GM19463 (cell line): ENCODE measurements around the gene G3BP1.
"Not testable (repeated sequence)": the region's sequence is repeated elsewhere in the genome, so short reads cannot be mapped to it uniquely, and the experiment has no call there.

Source experiments
- ATAC-seq: cut with Tn5 transposase; IDR thresholded peaks from one replicate; pipeline ENCODE4 v1.9.1; 2021; ENCODE audit warnings: mild to moderate bottlenecking, moderate library complexity; ENCODE audit not compliant: unreplicated experiment

Gene G3BP1

GRCh38 chr5:151771259-151772028 lies at the start of gene G3BP1:
TSS of gene G3BP1 (plus strand) at chr5:151771954. CDS start at chr5:151786621, 14,667 bp downstream.
- ATAC-seq = peak; percentile 73

- ATAC-seq = no peak
Measured at GRCh38 chr5:151722546-151722945, 49.2 kb upstream of the G3BP1 start.

- no peak for ATAC-seq
Measured at GRCh38 chr5:151724360-151724759, 47.4 kb upstream of the G3BP1 start.

GRCh38 chr5:151729597-151729996 lies 42.2 kb upstream of the G3BP1 start:
- ATAC-seq = not testable (repeated sequence)

GRCh38 chr5:151730381-151730780 lies 41.4 kb upstream of the G3BP1 start:
- ATAC-seq = no peak

GRCh38 chr5:151733358-151734063 lies 38.2 kb upstream of the G3BP1 start:
- no peak for ATAC-seq

- no peak for ATAC-seq
Measured at GRCh38 chr5:151734064-151734408, 37.7 kb upstream of the G3BP1 start.

GRCh38 chr5:151735646-151736045 lies 36.1 kb upstream of the G3BP1 start:
- no peak for ATAC-seq

- ATAC-seq = no peak
Measured at GRCh38 chr5:151737431-151737830, 34.3 kb upstream of the G3BP1 start.

- no peak for ATAC-seq
Measured at GRCh38 chr5:151738125-151738848, 33.5 kb upstream of the G3BP1 start.

GRCh38 chr5:151739395-151739794 lies 32.4 kb upstream of the G3BP1 start:
- no peak for ATAC-seq

- ATAC-seq = no peak
Measured at GRCh38 chr5:151739939-151740335, 31.8 kb upstream of the G3BP1 start.

- ATAC-seq = peak; percentile 59
Measured at GRCh38 chr5:151740336-151740942, 31.3 kb upstream of the G3BP1 start.

GRCh38 chr5:151740958-151741373 lies 30.8 kb upstream of the G3BP1 start:
- ATAC-seq = peak; percentile 8

- no peak for ATAC-seq
Measured at GRCh38 chr5:151741678-151742423, 29.9 kb upstream of the G3BP1 start.

- no peak for ATAC-seq
Measured at GRCh38 chr5:151742870-151743294, 28.9 kb upstream of the G3BP1 start.

GRCh38 chr5:151743530-151743929 lies 28.2 kb upstream of the G3BP1 start:
- ATAC-seq = no peak

- peak; percentile 48 for ATAC-seq
Measured at GRCh38 chr5:151745071-151745705, 26.6 kb upstream of the G3BP1 start.

GRCh38 chr5:151750121-151750520 lies 21.6 kb upstream of the G3BP1 start:
- ATAC-seq = no peak

- no peak for ATAC-seq
Measured at GRCh38 chr5:151751091-151751490, 20.7 kb upstream of the G3BP1 start.
